NT2/D1 (cell line): ENCODE results near the gene OTUB1.
A peak's percentile ranks its signal among the peaks of the same experiment; 100 is the strongest.

Experiments used
- DNase-seq: peaks from one replicate; pipeline ENCODE4 v3.0.0-alpha.2; 2011; ENCODE audit warnings: low read depth, low spot score
- H3K27me3 ChIP-seq: 2 replicates; pipeline ENCODE4 v1.6.0; 2011; ENCODE audit warnings: mild to moderate bottlenecking; ENCODE audit not compliant: insufficient read length, insufficient read depth
- H3K36me3 ChIP-seq: 2 replicates; pipeline ENCODE4 v1.6.1; 2011; ENCODE audit warnings: mild to moderate bottlenecking, low read length, mixed read lengths; ENCODE audit not compliant: insufficient read depth, insufficient read length
- H3K4me1 ChIP-seq: 2 replicates; pipeline ENCODE4 v1.5.1; 2011; ENCODE audit not compliant: insufficient read depth, insufficient read length
- H3K4me3 ChIP-seq: 2 replicates; pipeline ENCODE4 v1.5.1; 2011; ENCODE audit warnings: low read depth; ENCODE audit not compliant: insufficient read length
- H3K9ac ChIP-seq: 2 replicates; pipeline ENCODE4 v1.6.0; 2011; ENCODE audit warnings: low read depth; ENCODE audit not compliant: insufficient read length
- H3K9me3 ChIP-seq: 2 replicates; pipeline ENCODE4 v1.5.1; 2011; ENCODE audit warnings: mild to moderate bottlenecking, low read length; ENCODE audit not compliant: insufficient read depth
- SUZ12 ChIP-seq: IDR thresholded peaks from 2 replicates; pipeline ENCODE4 v1.6.1; 2011; ENCODE audit not compliant: insufficient read length, insufficient read depth; ENCODE audit errors: extremely low read depth
- YY1 ChIP-seq: IDR thresholded peaks from 2 replicates; pipeline ENCODE4 v1.6.1; 2011; ENCODE audit not compliant: insufficient read length, insufficient read depth
- ZNF274 ChIP-seq: IDR thresholded peaks from 2 replicates; pipeline ENCODE4 v1.6.1; 2011; ENCODE audit warnings: mild to moderate bottlenecking, low read depth, low read length

The OTUB1 gene

DNA sequence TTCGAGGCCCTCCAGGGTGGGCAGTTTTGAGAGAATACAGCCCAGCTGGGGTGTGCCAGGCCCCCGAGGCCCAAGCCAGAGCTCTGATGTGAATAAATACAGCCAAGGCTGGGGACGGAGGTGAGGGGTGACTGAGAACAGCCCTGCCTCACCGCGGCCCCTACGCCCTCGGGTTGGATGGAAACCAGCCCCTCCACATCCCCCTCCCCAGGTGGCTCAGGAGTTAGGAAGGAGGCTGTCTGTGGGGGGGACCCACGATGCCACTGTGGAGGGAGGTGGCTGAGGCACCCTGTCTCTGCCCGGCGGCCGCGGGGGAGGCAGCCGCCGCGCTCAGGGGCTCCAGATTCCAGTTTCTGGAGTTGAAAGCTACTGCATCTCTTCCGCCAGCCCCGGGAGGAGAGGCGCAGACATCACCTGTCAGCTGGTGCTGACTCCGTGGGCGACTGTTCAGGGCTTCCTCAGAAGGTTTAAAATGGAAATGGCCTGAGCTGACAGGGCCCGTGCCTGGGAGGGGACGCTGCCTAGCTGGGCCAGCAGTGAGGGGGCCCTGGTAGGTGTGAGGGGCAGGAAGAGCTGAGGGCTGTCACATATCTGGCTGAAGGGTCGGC is 50.9 kb downstream of the OTUB1 start:
- peak overlapping the region; percentile 73 for H3K9ac ChIP-seq
- no peaks in the 10 kb centered on the region for H3K9me3 ChIP-seq
- no peak for TF ChIP-seq YY1
- peak; percentile 30 for TF ChIP-seq SUZ12
- peak overlapping the region; percentile 48 for H3K4me3 ChIP-seq
- no peak for DNase-seq
- no peaks in the 10 kb centered on the region for H3K36me3 ChIP-seq
- peaks cover 16% of the 10 kb centered on the region for H3K4me1 ChIP-seq
- peaks cover 71% of the 10 kb centered on the region for H3K27me3 ChIP-seq

DNA sequence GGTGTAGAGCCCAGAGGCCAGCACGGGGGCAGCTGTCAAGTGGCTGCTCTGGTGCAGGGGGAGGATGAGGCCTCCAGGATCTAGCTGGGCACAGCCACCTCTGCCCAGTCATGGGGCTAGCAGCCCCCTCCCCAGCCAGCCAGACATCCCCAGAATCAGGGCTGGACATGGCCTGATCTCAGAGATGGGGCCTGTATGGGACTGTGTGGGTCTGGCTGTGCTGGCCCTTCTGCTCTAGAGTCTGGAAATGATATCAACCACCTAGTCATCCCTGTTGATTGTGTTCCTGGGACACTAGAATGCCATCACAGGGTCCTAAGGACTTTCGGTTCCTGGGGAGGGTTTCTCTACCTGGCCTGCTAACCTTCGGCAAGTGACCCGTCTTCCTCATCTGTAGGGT is 52.3 kb downstream of the OTUB1 start:
- TF ChIP-seq ZNF274, result no peak
- no peak for TF ChIP-seq SUZ12
- no peak for TF ChIP-seq YY1
- no peaks in the 10 kb centered on the region for H3K36me3 ChIP-seq
- no peak overlapping the region for H3K4me3 ChIP-seq
- H3K9ac ChIP-seq, result no peak overlapping the region
- no peak for DNase-seq
- no peaks in the 10 kb centered on the region for H3K9me3 ChIP-seq
- H3K4me1 ChIP-seq, result peaks cover 16% of the 10 kb centered on the region
- peaks cover 71% of the 10 kb centered on the region for H3K27me3 ChIP-seq

DNA sequence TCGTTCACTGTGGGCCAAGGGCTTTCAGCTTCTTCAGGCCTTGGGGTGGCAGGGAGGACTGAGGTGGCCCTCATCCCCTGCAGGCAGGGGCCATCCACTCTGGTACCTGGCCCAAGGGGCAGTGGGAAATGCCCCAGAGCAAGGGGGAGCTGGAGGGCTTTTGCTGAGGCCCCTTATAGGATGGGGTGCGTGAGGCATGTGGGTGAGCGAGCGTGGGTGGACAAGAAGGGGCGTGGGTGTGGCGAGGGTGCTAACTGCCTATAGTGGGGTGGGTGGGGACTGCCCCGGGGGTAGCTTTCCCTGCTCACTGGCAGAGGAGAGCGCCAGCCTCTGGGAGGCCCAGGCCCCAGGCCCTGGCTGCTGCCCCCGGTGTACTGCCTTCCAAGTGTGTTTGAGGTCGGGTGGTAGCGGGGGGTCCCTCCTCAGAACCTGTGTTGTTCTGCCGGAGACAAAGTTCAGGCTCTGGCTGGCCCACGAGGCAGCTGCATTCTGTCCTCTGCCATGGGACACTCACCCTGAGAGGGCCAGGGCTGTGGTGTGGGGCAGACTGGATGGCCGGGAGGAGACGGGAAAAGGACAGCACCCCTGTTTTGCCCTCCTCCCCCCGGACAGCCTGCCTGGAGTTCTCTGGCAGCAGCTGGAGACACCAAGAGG is 52.9 kb downstream of the OTUB1 start:
- no peak for DNase-seq
- Histone ChIP-seq H3K4me3 (no peak overlapping the region), H3K4me1 (peaks cover 16% of the 10 kb centered on the region), H3K27me3 (peaks cover 70% of the 10 kb centered on the region), H3K9ac (no peak overlapping the region), H3K9me3 (no peaks in the 10 kb centered on the region), H3K36me3 (no peaks in the 10 kb centered on the region)
- no peak for TF ChIP-seq YY1
- TF ChIP-seq SUZ12, result no peak
- TF ChIP-seq ZNF274, result no peak

DNA sequence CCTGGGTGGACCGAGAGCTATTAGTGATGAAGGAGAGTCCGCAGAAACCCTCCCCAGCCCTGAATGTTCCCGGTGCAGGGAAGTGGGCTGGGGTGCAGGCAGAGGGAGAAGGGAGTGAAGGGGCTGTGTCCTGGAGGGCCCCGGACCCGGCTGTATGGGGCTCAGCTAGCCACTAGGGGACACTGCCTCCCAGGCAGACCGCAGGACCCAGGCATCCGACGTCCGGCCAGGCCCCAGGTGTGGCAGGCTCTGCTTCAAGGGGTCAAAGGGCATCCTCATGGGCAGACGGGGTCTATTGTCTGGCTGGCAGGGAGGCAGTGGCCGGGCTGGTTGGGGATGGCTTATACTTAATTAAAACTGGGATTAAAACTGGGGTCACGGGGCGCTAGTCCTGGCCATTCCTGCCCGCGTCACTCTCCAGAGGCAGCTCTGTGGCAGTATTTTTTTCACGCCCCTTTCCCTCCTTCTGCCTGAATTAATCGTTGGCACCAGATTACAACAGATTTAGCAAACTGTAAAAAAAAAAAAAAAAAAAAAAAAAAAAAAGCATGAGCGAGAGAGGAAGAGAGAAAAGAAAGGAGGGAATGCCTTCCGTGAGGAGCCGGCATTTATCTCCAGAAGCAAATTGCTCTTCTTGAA is 54.6 kb downstream of the OTUB1 start:
- TF ChIP-seq SUZ12 (no peak), YY1 (no peak), ZNF274 (no peak)
- peaks cover 66% of the 10 kb centered on the region for H3K27me3 ChIP-seq
- H3K4me3 ChIP-seq, result no peak overlapping the region
- no peak for DNase-seq
- no peaks in the 10 kb centered on the region for H3K9me3 ChIP-seq
- peaks cover 12% of the 10 kb centered on the region for H3K4me1 ChIP-seq
- no peak overlapping the region for H3K9ac ChIP-seq
- H3K36me3 ChIP-seq, result no peaks in the 10 kb centered on the region

GRCh38 chr11:64041846-64042245 is 55.6 kb downstream of the OTUB1 start:
- Histone ChIP-seq H3K4me3 (no peak overlapping the region), H3K9me3 (no peaks in the 10 kb centered on the region), H3K36me3 (no peaks in the 10 kb centered on the region), H3K27me3 (peaks cover 68% of the 10 kb centered on the region), H3K9ac (peak overlapping the region; percentile 52), H3K4me1 (peaks cover 12% of the 10 kb centered on the region)
- no peak for DNase-seq
- TF ChIP-seq YY1 (no peak), ZNF274 (no peak), SUZ12 (no peak)

DNA sequence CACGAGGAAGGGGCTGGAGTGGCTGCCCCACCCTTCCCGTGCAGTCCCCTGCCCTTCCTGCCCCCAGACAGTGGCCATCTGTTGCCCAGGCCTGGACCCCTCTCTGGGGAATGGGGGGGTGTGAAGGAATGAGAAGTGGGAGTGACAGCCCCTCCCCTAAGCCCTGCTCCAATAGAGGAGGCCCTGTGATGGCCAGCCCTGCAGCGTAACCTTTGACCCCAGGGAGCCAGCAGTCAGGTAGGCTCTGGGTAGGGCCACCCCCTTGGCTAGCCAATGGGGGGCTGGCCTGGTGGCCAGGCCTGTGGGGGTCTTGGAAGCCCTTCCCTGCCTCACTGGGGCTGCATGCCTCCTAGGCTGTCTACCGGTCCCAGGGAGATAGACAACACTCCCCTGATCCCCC is 56.1 kb downstream of the OTUB1 start:
- peak overlapping the region; percentile 52 for H3K9ac ChIP-seq
- no peaks in the 10 kb centered on the region for H3K9me3 ChIP-seq
- no peak overlapping the region for H3K4me3 ChIP-seq
- no peak for DNase-seq
- H3K4me1 ChIP-seq, result peaks cover 11% of the 10 kb centered on the region
- H3K36me3 ChIP-seq, result no peaks in the 10 kb centered on the region
- H3K27me3 ChIP-seq, result peaks cover 68% of the 10 kb centered on the region
- no peak for TF ChIP-seq YY1
- no peak for TF ChIP-seq ZNF274
- TF ChIP-seq SUZ12, result no peak

DNA sequence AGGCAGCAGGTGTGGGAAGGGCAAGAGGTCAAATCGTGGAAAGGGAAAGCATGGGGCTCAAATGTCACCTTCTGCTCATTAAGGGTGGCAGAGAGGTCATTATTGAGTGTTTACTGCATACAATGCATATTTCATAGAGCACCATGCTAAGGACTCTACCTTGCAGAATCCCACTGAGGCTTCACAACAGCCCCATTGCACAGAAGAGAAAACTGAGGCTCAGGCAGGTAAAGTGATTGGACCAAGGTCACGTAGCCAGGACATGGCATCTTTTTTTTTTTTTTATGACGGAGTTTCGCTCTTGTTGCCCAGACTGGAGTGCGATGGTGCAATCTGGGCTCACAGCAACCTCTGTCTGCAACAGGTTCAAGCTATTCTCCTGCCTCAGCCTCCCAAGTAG is 57.3 kb downstream of the OTUB1 start:
- H3K4me1 ChIP-seq, result peaks cover 15% of the 10 kb centered on the region

More for the DNA sequence above, 57.3 kb downstream of the OTUB1 start:
- Histone ChIP-seq H3K9ac (no peak overlapping the region), H3K27me3 (peaks cover 57% of the 10 kb centered on the region), H3K36me3 (no peaks in the 10 kb centered on the region), H3K4me3 (no peak overlapping the region), H3K9me3 (no peaks in the 10 kb centered on the region)
- TF ChIP-seq SUZ12 (no peak), ZNF274 (no peak), YY1 (no peak)
- no peak for DNase-seq
